8988T (cell line): ENCODE data around the gene LRWD1.
"Not testable (repeated sequence)": the region's sequence is repeated elsewhere in the genome, so short reads cannot be mapped to it uniquely, and the experiment has no call there.

ENCODE experiments used
- DNase-seq: peaks from one replicate; pipeline ENCODE4 v3.0.0; 2011

LRWD1 gene

DNA sequence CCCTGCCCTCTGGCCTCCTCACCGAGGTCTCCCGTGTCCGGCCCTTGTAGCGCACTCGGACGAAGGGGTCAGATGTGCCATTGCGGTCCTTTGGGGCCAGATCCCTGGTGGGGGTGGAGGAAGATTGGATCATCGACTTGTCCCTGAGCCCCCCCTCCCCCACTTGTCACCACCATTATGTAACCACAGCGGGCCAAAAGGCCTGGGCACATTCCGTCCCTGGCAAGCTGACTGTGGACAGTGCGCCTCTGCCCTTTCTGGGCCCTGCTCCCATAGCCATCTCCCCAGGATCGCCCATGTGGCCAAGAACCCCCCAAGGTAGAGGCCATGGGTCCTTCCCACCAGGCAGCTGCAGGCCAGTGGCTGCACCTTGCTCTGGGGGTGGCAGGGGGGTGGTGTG is 38.4 kb downstream of the LRWD1 start:
- not testable (repeated sequence) for DNase-seq

- not testable (repeated sequence) for DNase-seq
Observed at GRCh38 chr7:102505298-102506185, 40.8 kb downstream of the LRWD1 start.

DNA sequence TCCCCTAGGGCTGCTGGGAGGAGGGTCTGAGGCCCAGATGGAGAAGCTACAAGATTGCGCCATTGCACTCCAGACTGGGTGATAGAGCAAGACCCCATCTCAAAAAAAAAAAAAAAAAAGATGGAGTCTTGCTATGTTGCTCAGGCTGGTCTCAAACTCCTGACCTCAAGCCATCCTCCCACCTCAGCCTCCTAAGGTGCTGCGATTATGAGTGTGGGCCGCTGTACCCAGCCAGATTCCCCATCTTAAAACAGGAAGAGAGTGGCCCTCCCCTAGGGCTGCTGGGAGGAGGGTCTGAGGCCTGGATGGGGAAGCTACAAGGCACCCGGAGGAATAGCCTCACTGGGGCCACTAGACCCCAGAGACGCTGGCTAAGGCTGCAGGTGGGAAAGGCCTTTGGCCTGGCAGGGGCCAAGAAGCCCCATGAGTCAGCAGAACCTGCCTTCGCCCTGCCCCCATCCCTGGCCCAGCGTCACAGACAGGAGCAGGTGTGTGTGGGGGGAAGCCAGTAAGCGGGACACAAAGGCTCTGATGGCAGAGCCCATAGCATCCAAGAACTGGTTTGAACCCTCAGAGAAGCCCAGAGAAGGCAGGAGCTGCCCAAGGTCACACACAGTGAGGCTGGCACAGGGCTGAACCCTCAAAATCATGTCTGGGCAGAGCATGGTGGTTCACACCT is 42.8 kb downstream of the LRWD1 start:
- not testable (repeated sequence) for DNase-seq

GRCh38 chr7:102510575-102510974 is 45.8 kb downstream of the LRWD1 start:
- not testable (repeated sequence) for DNase-seq

- DNase-seq: not testable (repeated sequence)
Observed at GRCh38 chr7:102511860-102512522, 47.2 kb downstream of the LRWD1 start.

GRCh38 chr7:102512642-102513221 is 47.9 kb downstream of the LRWD1 start:
- not testable (repeated sequence) for DNase-seq

DNA sequence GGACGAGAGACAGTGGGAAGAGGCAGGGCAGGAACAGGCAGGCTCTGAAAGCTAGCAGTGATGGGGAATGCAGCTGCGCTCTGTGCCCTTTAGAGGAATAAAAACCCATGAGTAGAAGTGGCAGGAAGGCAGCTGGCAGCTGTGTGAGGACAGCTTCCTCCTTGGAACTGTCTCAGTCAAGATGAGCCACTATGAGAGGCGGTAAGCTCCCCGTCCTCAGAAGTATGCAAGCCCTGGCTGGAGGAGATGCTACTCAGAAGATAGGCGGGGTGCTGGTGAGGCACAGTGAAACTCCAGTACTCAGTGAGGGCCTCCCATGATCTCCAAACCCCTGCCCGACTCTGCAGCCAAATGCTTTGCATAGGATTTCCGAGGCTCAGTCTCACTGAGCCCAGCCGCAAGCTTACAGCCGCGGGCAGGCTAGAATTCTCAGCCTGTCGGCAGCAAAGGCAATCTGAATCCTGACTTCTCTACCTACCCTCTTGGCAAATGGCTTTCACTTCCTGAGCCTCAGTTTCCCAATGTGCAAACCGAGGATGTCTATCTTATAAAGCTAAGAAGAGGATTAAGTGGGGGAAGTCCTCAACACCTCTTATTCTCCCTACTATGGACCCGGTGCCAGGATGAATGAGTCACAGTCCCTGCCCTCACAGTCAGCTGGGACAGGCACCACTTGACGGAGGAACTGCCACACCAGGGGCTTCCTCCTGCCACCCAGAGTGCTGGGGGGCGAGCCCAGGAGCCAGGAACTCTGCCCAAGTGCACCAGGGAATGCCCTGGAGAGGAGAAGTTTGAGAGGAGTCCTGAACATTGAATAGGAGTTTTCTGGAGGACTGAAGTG is 50.3 kb downstream of the LRWD1 start:
- DNase-seq: not testable (repeated sequence)

DNA sequence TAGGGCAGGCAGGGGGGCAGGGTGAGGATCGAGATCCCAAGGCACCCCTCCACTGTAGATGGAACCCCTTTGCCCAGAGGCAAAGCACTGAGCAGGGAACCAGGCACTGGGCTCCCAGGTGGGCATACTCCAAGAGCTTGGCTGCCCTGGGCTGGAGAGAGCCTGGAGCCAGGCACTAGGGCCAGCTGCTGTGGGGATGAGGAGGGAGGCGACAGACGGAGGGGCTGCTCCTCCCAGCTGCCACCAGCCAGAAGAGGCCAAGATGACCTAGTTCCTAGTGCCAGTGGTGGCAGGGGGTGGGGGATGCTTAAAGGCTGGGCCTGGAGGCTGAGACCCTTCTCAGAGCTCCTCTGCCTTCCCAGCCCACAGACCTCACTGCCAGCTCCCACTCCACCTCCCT is 51.1 kb downstream of the LRWD1 start:
- DNase-seq: not testable (repeated sequence)

DNA sequence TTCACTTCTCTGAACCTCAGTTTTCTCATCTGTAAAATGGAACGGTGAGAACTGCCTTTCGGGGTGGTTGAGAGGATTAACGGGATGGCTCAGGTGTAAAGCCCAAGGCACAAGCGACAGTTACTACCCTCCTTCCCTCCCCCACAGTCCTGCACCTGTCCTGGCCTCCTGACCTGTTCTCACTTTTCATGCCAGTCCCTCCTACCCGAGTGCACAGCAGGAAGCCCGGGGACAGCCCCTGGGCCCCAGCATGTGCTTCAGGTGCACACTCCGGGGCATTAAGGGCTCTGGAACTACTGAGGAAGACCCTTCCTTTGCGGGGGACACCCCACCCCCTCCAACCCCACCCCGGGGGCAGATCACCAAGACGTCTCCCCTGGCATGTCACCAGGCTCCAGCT is 52.2 kb downstream of the LRWD1 start:
- DNase-seq: not testable (repeated sequence)

DNA sequence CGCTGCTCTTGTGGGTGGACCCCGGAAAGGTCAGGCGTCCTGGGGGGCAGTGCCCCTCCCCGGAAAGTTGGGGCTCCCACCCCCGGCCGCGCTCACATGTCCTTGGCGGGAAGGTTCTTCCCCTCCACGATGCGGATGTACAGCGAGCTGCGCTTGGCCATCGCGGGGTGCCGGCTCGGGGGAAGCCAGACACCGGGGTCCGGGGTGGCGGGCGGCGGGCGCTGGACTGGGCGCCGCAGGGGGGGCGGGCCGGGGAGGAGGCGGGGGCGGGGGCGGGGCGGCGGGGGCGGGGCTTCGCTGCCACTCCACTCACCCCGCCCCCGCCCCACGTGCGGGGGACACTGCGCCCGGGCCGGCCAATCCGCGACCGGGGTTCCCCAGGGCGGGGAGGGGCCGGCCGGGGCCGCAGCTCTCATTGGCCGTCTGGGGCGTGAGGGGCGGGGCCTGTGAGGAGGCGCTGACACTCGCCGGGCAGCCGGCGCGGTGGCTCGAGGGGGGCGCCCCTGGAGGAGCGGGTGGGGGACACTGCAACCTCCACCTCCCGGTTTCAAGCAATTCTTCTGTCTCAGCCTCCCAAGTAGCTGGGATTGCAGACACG is 52.9 kb downstream of the LRWD1 start, which contains the start of gene RASA4B:
TSS of gene RASA4B (minus strand) at position 228 of the 598 bp plus-strand sequence. CDS start at position 161, 67 bp downstream.
- not testable (repeated sequence) for DNase-seq

DNA sequence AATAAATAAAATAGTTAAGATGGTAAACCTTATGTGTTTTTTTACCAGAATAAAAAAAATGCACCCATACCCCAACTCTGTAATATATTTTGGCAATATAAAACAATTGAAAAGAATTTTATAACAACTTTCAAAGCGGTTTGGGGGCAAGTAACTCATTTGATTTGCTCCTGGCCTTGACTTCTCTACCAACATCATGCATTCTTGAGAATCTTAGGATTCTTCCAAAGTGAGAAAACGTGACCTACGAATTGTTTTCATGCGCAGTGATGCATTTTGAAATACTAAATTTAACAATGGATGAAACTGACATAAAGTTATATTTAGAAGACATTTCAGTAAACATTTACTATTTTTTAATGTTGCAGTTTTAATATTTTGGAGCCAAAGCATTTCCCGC is 56.0 kb downstream of the LRWD1 start:
- not testable (repeated sequence) for DNase-seq
